IPS DF 4.7 (cell line): ENCODE measurements around the gene VSTM2L.

Experiments used
- DNase-seq: peaks from one replicate; pipeline ENCODE4 v3.0.0-alpha.2; 2013; ENCODE audit warnings: low spot score; ENCODE audit errors: extremely low read depth

VSTM2L gene

DNA sequence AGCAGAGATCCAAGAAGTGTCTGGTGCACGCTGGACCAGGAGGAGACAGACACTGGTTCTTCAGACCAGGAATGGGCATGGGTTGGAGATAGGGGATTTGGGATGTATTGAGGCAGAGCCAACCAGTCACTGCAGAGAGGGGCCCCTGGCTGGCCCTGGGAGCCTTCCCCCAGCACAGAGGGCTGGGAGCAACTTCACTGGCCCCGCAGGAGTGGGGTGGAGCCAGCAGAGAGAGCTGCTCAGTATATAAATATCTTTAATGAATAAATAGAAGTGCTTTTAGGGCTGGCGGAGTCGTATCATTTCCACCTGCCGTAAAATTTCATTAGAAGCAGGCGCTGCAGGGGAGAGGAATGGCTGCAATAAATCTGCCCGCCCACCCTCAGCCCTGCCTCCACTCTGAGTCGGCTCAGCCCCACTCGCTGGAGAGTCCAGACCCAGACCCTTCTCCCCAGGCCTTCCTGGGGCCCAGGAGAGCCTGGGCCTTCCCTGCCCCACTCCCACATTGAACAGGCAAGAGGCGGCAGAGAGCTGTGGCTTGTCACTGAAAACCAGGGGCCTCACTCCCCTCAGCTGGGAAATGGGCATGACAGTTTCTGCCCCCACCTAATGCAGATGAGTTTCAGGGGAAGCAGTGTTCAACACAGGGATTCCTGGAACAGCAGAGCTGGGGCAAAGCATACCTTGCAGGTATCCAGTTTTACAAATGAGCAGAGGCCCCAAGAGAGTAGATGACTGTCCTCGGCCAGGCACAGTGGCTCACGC is 23.9 kb upstream of the VSTM2L start:
- no peak for DNase-seq

- no peak for DNase-seq
Measured at GRCh38 chr20:37879843-37880242, 23.1 kb upstream of the VSTM2L start.

DNA sequence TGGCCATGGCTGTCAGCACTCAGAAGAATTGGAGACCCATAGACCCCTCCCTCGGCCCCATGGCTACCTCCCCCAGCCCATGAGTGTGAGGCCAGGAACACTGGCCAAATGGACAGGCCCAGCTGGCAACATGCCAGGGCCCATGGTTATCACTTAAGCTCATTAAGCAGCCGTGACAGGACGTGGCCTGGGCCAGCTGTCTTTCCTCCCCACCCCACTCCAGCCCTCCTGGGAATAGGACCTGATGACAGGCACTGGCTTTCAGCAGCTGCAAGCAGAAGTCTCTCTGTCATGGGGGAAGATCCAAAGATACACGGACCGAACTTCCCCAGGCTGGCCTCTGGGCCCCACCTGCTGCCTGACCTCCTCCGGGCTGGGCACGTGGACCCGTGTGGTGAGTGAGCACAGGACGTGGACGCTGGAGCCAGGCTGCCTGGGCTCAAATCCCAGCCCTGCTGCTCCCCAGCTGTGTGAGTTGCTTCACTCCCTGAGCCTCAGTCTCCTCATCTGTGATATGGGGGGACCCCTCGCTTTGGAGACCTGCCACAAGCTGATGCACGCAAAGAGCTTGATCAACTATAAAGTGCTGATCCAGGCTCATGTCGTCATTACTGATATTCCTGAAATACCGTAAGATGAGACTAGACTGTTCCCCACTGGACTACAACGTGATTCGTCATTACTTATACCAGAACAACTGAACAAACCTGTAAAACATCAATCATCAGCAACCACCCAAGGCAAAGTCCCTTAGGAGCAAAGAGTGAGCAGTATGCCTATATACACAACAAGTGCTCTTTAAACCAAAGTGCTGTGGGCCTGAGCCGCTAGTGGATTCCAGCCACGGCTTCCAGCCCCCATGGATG is 22.0 kb upstream of the VSTM2L start:
- DNase-seq: no peak

DNA sequence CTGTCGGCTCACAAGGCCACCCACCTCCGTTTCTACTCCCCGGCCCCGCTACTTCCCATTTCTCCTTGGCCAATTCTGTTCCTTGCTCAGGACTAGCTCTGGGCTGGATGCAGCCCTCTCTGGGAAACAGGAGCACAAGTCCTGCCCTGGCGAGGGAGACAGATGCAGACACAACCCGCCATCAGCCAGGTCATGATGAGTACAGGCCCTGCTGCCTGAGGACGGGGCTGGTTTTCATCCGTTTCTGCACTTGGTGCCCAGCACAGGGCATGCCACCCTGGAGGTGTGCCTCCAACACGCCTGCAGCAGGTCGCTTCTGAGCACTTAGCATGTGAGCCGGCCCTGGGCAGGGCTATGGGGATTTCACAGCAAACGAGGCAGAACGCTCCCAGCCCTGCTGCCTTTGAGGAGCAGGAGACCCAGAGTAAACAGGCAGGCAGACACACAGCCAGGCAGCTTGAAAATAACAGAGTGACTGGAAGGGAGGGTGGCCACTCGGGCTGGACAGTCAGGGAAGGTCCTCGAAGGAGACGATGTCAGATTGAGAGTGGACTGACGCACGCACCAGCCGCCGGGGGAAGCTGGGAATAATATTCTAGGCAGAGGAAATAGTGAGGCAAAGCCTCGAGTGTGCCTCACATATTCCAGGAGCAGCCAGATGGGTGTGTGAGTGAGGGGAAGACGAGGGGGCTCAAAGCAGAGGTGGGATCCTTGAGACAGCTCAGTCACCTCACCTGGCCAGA is 21.2 kb upstream of the VSTM2L start:
- DNase-seq: no peak

GRCh38 chr20:37882961-37883712 is 19.8 kb upstream of the VSTM2L start:
- no peak for DNase-seq

GRCh38 chr20:37885042-37885441 is 17.9 kb upstream of the VSTM2L start:
- DNase-seq: no peak

- no peak for DNase-seq
Measured at GRCh38 chr20:37885593-37886503, 17.1 kb upstream of the VSTM2L start.

- DNase-seq: no peak
Measured at GRCh38 chr20:37886851-37887297, 16.1 kb upstream of the VSTM2L start.

- no peak for DNase-seq
Measured at GRCh38 chr20:37888641-37889040, 14.3 kb upstream of the VSTM2L start.

GRCh38 chr20:37890108-37890507 is 12.8 kb upstream of the VSTM2L start:
- DNase-seq: no peak

- DNase-seq: no peak
Measured at GRCh38 chr20:37890643-37891042, 12.3 kb upstream of the VSTM2L start.

- no peak for DNase-seq
Measured at GRCh38 chr20:37892001-37892400, 10.9 kb upstream of the VSTM2L start.

- no peak for DNase-seq
Measured at GRCh38 chr20:37893566-37894241, 9.2 kb upstream of the VSTM2L start.

- DNase-seq: no peak
Measured at GRCh38 chr20:37894454-37894853, 8.5 kb upstream of the VSTM2L start.

DNA sequence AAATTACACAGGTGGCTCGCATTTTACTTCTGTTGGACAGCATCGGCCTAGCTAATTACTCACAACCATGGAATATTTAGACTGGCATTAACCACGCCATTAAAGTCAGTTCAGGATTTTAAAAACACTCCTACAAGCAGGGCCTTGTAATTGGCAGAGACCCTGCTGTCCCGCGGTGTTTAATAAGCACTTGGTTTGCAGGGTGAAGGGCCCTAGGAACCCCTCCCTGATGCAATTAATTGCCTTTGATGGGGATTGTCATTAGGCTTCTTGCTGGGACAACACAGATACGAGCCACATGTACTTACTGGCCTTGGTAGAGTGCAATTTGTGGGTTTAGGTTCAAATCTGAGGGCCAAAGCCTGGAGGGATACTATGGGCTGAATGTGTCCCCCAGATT is 7.8 kb upstream of the VSTM2L start:
- no peak for DNase-seq

DNA sequence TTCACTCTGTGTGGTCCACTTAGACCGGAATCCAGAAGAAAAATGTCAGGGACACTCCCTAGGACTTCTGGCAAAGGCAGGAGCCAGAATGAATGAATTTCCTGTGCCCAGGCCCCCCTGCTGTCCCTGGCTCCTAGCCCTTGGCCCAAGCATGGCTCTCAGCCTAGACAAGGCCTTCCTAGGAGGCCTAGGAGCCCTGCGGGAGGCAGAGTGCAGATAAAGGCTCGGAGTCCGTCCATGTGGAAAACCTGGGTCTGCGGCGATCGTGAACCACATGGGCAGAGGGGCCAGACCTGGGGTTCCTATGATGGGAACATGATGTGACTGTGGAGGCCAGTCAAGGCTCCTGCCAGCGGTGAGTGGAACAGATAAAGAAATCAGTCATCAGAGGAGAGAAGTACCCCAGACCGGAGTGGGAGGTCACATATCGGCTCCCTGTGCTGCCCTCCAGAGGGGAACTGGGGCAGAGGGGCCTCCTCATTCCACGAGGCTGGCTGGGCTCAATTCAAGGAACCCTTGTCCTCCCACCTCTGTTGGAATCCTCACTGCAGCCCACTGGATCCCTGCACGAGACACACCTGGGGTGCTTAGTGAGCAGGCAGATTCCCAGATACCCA is 5.9 kb upstream of the VSTM2L start:
- no peak for DNase-seq

DNA sequence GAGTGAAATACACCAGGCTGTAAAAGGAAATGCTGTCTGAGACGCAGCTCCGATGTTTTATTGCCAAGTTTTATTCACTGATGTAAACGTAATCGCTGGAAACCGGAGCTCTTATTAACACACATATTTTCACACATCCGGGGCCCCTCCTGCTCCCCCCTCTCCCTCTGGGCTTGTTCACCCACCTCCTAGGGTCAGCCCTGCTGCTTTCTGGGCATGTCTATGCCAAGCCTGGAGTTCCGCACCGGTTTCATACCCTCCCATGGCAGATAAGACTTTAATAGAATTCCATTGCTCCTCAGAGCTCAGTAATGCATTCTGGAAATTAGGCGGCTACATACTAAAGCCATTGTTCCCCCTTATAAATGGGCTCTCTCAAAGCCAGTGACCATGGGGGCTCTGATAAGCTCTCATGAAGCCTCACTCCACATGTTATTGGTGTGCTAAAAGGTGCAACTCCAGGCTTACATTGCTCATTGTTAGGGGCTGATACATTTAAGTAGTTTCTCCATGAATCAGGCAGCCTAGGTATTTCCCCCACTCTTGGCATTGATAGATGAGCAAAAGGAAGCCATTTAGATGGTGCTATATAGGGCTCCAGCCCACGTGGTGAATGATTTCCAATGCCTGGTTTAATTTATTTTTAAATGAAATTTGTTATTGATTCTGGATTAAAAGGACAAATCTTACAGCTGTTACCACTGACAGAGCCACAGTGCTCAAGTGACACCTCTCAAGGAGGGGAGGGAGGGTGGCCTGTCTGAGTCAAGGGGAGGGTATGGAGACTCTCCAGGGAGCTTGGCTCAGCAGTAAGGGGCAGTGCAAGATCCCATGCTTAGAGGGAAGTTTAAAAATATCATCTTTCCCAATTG is 4.5 kb upstream of the VSTM2L start:
- no peak for DNase-seq
